ENCODE measurements around the gene CACNA2D3.

DNA sequence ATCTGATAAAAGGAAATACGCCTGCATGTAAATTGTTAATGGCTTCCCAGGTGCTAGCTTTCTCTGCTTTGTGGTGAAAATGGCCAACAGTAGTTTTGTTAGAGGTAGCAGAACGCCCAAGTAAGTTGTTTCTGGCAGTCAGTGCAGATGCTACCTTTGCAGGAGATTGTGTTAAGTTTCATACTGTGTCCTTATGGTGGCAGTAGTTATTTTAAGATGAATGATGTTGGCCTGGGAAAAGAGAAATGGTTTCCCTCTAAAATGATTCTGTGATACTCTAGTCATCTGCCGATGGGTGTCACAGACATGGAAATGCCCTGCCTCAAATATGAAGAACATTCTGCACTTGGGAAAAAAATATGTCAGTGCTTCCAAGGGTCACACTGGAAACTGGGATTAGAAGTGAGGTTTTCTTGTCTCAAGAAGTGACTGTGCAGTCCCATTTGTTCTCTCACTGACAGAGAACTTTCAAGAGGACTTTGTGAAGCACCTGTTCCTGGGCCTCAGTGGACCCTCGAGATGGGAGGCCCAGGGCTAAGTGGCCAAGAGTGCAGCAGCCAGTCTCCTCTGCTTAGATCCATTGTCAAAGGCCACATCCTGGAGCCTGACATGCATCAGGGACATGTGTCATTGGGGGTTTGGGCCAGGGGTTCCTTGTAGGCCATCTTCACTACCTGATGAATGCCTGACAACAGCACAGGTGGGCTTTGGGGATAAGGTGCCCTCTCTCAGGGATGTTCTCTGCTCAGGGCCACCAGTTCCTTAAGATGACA, 393.3 kb downstream of the CACNA2D3 start:
- TF ChIP-seq CTCF (conservative IDR thresholded peaks at IDR 0.05; ENCODE audit: low read length) (no peak), EZH2phosphoT487 (IDR thresholded peaks at IDR 0.05; ENCODE audit: borderline replicate concordance, low read depth, low read length) (no peak)
